Ammon's horn (tissue), 1 donor: ENCODE data around the gene SSBP2.
A peak's percentile ranks its signal among the peaks of the same experiment; 100 is the strongest.
"Not testable (repeated sequence)": the region's sequence is repeated elsewhere in the genome, so short reads cannot be mapped to it uniquely, and the experiment has no call there.

Source experiments
- DNase-seq: peaks from one replicate; pipeline ENCODE4 v3.0.0-alpha.2; 2016; ENCODE audit warnings: low spot score

The SSBP2 gene

GRCh38 chr5:81728301-81728700 lies 22.6 kb downstream of the SSBP2 start:
- DNase-seq = no peak

DNA sequence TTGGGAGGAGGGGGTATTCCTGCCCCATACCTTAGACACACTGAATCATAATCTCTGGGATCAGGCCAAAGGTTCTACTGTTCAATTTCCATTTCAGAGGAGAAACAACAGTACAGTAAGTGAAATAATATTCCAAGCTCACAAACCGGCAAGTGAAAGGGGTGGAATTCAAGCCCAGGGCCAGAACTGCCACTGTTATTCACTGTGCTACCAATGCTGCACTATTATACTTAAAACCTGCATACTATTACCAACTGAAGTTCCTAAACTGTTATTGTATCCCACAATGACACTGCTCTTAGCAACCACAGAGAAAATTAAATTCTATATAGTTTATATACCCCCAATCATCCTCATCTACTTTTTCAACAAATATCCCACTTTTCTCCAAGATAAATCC lies 24.6 kb downstream of the SSBP2 start:
- no peak for DNase-seq

DNA sequence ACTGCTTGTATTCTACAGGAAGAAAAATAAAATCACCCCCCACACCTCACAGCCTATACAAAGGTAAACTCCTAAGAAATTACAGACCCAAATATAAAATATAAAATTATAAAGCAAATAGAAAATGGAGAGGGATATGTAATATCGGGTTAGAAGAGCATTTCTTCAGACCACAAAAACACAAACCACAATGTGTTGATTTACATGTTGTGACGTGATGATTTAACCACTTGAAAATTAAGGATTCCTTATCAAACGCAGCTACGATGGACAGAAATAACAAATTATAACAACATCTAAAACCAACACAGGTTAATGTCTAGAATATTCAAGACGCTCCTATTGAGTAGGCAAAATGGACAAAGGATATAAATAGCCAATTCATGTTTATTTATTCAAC lies 26.3 kb downstream of the SSBP2 start:
- DNase-seq = no peak

- DNase-seq = no peak
These were observed 26.8 kb downstream of the SSBP2 start for GRCh38 chr5:81724108-81724507.

GRCh38 chr5:81721049-81721448 lies 29.8 kb downstream of the SSBP2 start:
- no peak for DNase-seq

DNA sequence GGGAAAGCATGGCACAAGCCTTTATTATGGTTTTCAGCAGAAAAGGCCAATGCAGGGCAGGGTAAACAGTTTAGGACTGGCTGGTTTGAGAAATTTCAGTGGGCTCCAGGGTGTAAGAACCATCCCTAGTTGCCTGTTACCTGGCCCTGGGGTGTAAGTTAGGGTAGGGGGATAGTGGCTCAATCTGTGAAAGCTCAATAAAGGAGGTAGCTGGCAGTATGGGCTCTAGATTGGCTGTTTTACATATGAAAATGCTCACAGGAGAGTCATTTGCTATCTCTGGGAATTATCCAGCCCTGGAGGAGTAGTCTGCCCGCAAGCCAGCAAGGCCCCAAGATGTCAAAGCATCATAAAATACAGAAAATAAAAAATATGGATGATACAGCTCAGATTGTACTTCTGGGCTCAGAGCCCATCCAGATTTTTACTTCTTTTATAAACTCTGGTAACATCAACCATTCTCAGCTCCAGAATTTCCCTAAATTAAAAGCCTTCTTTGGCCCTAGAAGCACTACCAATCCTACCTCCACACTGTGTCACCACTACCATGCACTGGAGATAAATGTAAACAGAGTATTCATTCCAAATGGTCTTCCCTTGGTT lies 31.1 kb downstream of the SSBP2 start:
- no peak for DNase-seq

DNA sequence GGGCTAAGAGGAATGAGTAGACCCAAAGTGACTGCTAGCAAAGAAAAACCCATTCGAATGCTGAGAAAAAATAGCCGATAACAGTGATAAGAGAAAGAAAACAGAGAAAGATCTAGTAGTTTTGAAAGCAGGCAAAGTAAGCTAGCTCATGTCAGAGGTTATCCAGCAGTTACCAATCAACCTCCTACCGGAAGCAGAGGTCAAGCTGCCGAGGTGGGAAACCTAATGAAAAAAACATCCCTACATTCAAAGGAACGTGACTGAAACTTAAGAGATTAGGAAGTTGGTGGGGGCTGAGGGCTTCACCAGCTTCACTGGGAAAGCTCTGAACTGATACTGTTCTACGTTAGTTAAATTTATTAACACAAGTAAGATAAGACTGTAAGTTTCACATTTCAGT lies 32.6 kb downstream of the SSBP2 start:
- DNase-seq = no peak

DNA sequence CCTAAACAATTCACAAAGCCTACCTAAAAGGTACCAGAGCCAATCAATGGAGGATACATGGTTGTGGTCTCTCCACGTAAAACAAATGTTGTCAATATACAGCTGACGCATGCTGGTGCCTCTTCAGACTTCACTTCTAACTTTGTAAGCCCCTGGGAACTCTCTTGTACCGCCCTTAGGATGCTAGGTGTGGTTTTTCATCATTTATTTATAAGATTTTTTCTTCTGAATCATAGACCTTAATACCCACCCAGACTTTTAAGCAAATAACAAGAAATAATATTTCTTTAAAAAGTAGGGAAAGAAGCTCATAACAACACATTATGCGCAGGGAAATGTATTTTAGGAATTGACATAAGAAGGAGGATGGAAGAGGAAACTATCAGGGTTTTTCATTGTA lies 33.0 kb downstream of the SSBP2 start:
- no peak for DNase-seq

DNA sequence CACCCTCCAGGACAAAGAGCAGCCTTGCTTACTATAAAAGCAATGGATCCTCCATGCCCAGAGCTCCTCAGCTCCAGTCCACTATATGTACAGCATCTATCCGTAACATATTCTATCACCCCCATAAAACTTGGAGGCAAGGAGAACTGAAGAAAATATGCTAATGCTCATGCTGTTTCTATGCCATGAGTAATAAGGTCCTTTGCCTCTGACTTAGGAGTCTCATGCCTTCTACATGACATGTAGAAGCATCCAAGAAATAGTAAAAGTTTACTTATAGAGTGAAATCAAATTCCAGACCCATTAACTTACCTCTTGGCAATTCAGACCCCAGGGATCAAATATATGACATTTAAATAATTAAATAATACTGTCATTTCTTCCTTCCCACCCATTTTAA lies 33.7 kb downstream of the SSBP2 start:
- no peak for DNase-seq

DNA sequence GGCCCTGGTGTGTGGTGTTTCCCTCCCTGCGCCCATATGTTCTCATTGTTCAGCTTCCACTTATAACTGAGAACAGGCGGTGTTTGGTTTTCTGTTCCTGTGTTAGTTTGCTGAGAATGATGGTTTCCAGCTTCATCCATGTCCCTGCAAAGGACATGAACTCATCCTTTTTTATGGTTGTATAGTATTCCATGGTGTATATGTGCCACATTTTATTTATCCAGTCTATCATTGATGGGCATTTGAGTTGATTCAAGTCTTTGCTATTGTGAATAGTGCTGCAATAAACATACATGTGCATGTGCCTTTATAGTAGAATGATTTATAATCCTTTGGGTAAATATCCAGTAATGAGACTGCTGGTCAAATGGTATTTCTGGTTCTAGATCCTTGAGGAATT lies 36.8 kb downstream of the SSBP2 start:
- DNase-seq = not testable (repeated sequence)

- DNase-seq = no peak
These were observed 42.0 kb downstream of the SSBP2 start for GRCh38 chr5:81708889-81709288.

GRCh38 chr5:81703840-81704239 lies 47.1 kb downstream of the SSBP2 start:
- DNase-seq = no peak

DNA sequence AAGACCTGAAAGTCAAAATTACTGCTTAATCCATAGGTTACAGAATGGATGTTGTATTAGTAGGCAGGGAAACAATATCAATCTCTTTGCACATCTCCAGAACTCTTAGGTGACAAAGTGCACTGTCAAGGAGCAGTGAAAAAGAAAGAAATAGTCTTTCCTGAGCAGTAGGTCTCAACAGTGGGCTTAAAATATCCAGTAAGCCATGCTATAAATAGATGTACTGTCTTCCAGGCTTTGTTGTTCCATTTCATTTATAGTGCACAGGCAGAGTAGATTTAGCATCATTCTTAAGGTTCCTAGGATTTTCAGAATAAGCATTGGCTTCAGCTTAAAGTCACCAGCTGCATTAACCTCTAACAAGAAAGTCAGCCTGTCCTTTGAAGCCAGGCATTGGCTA lies 50.7 kb downstream of the SSBP2 start:
- DNase-seq = no peak

GRCh38 chr5:81698813-81699212 lies 52.1 kb downstream of the SSBP2 start:
- DNase-seq = no peak

- no peak for DNase-seq
These were observed 54.2 kb downstream of the SSBP2 start for GRCh38 chr5:81696418-81697397.

DNA sequence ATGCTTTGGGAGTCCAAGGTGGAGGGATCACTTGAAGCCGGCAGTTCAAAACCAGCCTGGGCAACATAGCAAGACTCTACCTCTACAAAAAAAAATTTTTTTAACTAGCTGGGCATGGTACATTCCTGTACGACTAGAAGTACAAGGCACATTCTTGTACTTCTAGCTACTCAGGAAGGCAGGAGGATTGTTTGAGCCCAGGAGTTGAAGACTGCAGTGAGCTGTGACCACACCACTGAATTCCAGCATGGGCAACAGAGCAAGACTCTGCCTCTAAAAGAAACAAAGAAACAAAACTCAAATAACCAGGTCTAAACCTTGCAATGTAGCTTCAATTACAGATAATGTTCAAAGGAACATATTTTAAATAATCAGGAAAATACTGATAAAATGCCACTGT lies 56.2 kb downstream of the SSBP2 start:
- no peak for DNase-seq

DNA sequence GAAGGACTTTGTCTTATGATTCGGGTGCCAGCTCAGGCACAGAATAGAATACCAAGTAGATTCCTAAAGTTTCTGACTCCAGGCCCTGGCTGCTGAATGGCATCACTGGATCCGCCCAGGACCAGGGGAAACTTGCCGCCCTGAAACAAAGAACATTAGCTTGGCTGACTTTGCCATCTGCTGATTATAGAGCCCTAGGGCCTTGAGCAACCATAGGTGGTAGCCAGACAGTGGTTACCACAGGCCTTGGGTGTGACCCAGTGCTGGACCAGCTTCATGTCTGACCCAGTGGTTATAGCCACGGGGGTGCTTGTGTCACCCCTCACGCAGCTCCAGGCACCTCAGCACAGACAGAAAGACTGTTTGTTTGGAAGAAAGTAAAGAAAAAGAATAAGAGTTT lies 62.7 kb downstream of the SSBP2 start:
- no peak for DNase-seq

DNA sequence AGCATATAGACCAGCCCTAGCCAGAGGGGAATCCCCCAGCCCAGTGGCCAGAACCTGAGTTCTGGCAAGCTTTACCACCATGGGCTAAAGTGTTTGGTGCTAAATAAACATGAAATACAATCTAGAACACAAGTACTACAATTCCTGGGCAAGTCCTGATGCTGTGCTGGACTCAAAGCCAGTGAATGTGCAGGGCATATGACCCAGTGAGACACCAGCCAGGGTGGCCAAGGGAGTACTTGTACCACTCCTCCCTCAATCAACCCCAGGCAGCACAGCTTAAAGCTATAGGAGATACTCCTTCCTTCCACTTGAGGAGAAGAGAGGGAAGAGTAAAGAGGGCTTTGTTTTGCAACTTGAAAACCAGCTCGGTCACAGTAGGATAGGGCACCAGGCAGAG lies 63.6 kb downstream of the SSBP2 start:
- no peak for DNase-seq

DNA sequence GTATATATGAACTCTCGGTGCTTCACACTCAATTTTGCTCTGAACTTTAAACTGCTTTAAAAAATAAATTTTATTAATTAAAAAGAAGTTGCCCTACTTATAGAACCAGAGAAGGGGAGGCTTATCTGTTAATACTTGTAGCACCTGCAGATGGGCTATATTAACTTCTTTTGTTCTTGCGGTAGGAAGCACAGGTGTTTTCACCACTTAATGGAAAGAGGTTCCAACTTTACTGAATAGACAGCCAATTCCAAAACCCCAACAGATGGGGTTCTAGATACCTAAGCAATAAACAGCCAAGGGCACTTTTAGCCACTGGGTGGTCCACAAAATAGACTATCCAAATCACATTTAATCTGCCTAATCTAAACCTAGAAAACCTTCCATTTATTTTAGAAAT lies 65.4 kb downstream of the SSBP2 start:
- DNase-seq = no peak

DNA sequence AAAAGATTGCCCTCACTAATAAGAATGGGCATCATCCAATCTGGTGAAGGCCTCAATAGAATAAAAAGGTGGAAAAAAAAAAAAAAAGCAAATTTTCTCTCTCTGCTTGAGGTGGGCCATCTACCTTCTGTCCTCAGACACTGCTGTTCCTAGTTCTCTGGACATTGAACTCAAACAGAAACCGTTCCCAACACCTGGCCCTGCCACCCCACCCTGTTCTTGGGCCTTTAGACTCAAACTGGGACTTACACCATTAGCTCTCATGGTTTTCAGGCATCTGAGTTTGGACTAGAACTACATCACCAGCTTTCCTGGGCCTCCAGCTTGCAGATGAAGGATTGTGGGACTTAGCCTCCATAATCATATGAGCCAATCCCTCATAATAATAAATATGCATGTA lies 71.0 kb downstream of the SSBP2 start:
- no peak for DNase-seq

GRCh38 chr5:81675420-81675819 lies 75.5 kb downstream of the SSBP2 start:
- DNase-seq = no peak

- peak; percentile 9 for DNase-seq
These were observed 85.1 kb downstream of the SSBP2 start for GRCh38 chr5:81665795-81666194.

GRCh38 chr5:81660624-81661023 lies 90.3 kb downstream of the SSBP2 start:
- DNase-seq = not testable (repeated sequence)

- no peak for DNase-seq
These were observed 93.5 kb downstream of the SSBP2 start for GRCh38 chr5:81657386-81657785.
